T-helper 2 cell treated with Interferon-gamma antibody and Interleukin-4, amounts not matched to agents 100 ng/mL and 5 ng/mL, for 36 hours (primary cell): Measurements from ENCODE around the gene GRIN3A. TPM values are rescaled to one million over a fixed set of nuclear protein-coding genes. Genes with fewer than 3 reads are reported as not detected.
"Not testable (repeated sequence)": the region's sequence is repeated elsewhere in the genome, so short reads cannot be mapped to it uniquely, and the experiment has no call there.

ENCODE experiments used
- intact Hi-C: fragments of 100-400 bp; cut with micrococcal nuclease; formaldehyde crosslinking; loops from one replicate; pipeline ENCODE4 v1.15.1; 2023
- total RNA-seq: library from RNA; stranded (reverse); gene quantifications from 2 replicates; pipeline ENCODE4 v1.2.3, GENCODE V29; 2022

GRIN3A gene
- total RNA-seq, 1 donor from 2014 or later = not detected

DNA sequence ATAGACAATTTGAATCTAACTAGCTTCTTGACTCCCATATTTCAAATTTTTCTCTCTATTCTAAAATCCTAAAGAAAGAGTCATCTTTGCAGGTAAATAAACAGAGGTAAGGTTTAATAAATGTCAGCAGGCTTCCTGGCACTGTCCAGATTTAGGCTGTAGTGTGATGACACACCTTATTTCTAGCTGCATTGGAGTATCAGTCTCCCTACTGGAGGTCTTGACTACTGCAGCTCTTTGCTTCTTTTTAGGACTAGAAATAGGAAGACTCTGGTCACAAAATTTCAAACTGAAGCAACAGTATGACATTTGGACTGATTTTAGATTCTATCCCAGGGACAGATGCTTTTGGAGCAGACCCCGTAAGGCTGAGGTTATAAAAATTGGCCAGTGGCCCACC lies 103.0 kb downstream of the GRIN3A start:
- intact Hi-C loops = no loop called here

DNA sequence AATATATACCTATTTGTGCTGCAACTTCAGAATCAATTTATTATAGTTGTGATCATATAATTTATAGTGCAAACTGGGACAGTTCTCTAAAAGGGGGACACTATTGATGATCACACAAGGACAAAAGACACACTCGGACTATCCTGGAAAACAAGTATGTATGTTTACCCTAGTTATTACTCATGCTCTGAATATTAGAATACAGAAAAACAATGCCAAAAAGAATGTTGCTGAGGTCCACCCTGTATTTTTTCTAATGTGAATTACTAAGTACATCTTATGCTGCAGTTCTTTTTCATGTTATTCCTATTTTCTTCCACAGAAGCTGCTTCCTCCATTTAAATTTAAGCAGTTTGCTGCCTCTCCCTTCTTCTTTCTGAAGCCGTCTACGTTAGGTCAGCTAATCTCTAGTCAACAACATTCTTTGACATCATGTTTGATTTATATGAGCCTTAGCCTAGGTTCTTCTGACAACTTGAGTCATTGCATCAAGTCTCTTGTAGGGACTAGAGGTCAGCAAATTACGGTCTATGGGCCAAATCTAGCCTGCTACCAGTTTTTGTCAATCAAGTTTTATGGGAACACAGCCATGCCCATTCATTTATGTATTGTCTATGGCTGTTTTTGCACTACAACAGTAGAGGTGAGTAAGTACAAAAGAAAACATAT lies 103.6 kb downstream of the GRIN3A start:
- intact Hi-C loops = no loop called here

DNA sequence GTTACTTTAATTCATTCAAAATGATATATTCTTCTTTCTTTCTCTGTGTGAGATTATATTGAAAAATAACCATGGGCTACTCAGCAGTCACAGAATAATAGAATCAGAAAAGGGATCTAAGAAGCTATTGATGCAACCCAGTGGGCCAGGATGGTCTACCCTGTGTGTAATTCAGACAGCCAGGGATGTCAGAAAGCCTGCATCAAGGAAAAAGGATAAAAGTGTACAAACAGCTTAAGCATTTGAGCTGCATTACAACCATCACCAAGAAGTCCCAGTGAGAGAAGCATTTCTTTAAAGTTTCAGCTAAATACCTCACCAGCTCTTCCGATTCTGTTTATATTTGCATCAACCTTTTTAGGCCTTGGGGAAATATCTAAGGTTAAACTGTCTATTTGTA lies 105.8 kb downstream of the GRIN3A start:
- intact Hi-C loops = no loop called here

DNA sequence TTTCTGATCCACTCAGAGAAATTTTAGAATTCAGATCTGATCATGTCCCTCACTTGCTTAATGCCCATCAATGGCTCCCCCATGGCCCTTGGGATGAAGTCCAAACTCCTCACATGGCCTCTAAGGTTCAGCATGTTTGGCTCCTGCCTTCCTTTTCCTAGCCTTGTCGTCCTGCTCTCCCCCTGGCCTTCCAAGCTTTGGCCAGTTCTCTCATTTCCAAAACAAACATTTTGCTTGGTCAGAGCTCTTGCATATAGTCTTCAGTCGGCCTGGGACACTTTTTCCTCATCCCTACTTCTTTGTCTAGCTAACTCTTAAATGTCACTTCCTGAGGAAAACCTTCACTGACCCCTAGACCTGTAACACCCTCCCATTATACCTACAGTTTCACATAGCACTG lies 106.6 kb downstream of the GRIN3A start:
- intact Hi-C loops = no loop called here

DNA sequence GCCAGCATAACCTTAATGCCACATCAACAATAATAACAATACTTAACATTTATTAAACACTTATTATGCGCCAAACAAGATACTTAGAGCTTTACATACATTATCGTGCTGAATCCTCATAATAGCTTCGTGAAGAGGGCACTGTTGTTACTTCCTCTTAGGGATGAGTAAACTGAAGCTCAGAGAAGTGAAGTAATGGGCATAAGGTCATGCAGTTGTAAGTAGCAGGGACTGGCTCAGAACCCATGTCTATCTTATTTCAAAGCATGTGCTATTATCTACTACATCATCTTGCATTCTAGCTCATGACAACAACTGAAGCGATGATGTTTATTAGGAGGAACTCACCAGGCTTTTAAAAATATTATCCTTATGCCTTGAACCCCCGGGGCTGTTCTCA lies 108.8 kb downstream of the GRIN3A start:
- intact Hi-C loops = no loop called here

- intact Hi-C loops = no loop called here
These were observed 110.3 kb downstream of the GRIN3A start for GRCh38 chr9:101628173-101628572.

DNA sequence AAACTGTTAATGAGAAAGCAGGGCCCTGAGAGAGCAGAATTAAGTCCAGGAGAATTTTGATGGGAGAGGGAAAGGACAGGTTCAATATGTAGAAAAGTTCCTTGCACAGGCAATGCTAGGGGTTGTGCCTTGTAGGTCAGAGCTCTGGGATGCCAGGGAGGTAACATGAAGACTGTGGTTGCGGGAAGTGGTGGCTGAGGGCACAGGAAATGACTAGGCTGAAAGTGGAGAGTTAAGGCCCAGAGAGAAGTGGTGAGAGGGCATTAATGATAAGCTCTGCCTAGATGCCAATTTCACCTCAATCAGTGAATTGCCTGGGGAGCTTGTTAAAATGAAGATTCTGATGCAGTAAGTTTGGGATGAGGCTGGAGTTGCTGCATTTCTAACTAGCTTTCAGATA lies 112.2 kb downstream of the GRIN3A start:
- intact Hi-C loops = no loop called here

DNA sequence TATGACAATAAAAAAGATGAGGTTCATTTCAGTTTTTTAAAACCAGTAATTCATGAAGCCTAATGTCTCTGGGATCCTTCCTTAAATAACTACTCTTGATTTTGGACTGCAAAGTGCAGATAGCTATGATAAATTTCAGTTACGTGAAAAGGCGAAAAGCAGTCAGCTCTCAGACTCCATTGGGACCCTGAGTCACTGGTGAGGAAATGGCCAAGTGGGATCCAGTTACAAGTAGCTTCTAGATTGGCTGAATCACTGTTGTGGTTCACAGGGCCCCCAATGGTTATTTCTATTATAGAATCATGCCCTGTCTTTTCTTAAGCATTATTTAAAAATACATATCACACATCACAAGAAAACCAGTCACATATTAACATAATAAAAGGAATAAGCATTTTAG lies 112.6 kb downstream of the GRIN3A start:
- intact Hi-C loops = no loop called here

DNA sequence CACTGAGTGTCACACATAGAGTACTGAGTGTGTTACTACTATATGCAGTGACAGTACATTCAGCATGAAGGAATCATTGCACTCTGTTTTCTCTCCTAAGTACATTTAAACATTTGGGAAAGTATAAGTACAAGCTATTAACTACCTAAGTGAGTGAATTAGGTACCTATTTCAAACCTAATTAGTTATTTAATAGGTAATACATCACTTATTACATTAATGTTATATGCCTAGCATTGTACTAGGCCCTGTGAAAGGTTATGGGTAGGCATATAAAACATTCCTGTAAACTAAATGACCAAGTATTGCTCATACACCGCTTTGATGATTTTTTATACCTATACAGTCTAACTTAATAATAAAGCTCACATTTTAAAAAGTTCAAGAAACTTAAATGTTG lies 118.0 kb downstream of the GRIN3A start:
- intact Hi-C loops = no loop called here

GRCh38 chr9:101618698-101619097 lies 119.7 kb downstream of the GRIN3A start:
- intact Hi-C loops = no loop called here

DNA sequence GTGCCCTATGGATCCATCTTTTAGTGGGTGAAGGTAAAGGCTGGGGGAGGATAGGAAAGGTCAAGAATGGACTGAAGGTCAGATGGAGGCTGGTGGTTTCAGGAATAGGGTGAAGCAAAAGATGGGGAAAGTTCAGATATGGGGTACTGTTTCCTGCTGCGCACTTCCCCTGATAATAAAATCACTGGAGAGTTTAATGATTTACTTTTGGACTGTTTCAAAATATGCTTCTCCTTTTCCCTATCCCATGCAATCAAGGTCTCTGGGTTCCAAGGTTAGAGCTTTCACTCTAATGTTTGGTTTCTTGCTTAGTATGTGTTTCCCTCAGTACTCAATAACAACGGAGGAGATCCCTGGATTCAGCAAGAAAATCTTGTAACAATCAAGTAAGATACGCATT lies 132.9 kb downstream of the GRIN3A start:
- intact Hi-C loops = no loop called here

GRCh38 chr9:101604296-101604695 lies 134.2 kb downstream of the GRIN3A start:
- intact Hi-C loops = no loop called here

DNA sequence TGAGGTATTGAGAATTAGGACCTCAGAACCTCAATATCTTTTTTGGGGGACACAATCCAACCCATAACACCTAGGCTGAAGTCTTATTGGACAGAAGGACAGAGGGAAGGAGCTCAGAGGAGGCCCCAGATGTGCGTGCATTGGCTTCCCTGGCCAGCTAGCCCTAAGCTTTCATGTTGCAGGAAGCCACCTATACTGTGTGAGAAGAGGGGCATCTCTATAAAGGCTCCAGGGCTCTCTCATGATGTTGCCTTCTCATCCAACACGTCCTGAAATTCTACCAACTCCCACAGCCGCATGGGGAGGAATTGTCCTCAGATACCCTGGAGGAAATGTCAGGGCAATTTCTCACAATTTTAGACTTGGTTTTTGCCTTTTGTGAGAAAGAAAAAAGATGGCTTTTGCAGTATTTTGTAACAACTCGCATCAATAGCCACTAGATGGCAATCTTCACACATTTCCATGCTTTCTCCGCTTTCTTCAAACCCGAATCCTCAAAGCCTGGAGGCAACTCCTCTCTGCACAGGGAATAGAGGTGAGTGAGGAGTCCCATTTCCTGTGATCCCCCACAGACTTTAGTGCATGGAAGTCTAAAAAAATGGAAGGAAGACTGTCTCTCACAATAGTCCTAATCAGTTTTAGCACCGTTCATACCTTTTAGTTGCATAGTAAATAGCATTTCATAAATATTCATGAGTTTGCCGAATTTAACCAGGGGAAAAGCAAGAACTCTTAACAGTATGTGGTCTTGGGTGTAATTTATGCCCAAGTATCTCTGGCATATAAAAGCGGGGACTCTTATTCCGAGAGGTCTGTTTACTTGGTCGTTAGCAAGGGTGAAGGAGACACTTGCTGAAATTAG lies 136.3 kb downstream of the GRIN3A start:
- intact Hi-C loops = loop anchor here (2.0 kb wide), 1 partner anchor 127 kb away; no protein-coding TSS in a partner anchor

- intact Hi-C loops = no loop called here
These were observed 143.7 kb downstream of the GRIN3A start, which contains the start of gene PPP3R2 for GRCh38 chr9:101594796-101595195. Gene PPP3R2, minus strand, starts transcription at chr9:101594969. Its CDS starts 48 bp downstream, at chr9:101594921.

DNA sequence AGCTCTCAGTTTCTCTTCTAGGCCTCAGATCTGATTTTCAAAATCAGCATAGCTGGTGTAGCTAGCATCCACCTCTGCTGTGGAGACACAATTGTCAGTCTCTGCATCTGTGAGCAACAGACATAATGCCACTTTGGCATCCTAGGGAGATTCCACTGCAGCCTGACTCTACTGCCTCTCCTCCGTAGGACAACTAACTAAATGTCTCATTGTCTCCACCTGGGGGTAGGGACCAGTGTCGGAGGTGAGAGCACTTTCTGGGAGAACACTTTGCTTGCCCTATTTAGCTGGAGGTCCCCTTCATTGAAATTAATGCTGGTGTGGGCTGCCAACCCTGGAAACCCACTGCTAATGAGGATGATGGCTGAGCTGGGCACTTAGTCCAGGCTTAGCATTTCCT lies 145.1 kb downstream of the GRIN3A start:
- intact Hi-C loops = no loop called here

DNA sequence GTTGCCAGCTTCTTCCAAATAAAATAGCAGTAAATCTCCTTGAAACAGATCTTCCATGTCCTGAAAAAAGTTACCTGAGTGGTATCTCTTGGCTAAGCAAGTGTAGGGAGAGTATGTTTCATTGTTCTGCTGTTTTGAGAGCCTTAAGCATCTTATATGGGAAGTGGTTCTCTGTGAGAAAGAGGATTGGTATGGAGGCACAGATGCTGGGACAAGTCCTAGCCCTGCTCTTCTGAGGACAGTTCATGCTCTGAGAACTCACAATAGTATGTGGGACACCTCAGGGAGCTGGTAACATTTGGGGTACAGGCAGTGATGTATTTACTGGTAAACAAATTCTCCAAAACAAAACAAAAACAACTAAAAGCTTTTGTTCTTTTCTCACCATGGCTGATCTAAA lies 145.7 kb downstream of the GRIN3A start:
- intact Hi-C loops = no loop called here

GRCh38 chr9:101591787-101592446 lies 146.5 kb downstream of the GRIN3A start:
- intact Hi-C loops = no loop called here

DNA sequence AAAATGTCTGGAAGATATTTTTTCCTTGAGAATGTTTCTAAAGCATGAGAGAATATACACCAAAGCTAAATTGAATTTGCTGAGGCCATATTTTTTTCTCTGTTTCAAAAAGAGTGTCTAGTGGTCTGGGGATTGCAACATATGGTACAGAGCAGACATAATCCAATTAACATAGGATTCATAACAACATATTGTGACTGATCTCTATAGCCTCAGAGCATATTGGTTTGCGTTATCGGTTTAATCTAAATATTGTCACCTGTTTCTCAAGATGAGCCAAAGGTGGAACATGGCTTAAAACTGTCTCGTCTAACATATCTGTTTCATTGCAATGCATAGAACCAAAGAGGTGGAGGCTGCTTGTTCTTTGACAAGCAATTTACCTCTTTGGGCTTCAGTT lies 147.5 kb downstream of the GRIN3A start:
- intact Hi-C loops = no loop called here

- intact Hi-C loops = not testable (repeated sequence)
These were observed 148.4 kb downstream of the GRIN3A start for GRCh38 chr9:101590074-101590473.

DNA sequence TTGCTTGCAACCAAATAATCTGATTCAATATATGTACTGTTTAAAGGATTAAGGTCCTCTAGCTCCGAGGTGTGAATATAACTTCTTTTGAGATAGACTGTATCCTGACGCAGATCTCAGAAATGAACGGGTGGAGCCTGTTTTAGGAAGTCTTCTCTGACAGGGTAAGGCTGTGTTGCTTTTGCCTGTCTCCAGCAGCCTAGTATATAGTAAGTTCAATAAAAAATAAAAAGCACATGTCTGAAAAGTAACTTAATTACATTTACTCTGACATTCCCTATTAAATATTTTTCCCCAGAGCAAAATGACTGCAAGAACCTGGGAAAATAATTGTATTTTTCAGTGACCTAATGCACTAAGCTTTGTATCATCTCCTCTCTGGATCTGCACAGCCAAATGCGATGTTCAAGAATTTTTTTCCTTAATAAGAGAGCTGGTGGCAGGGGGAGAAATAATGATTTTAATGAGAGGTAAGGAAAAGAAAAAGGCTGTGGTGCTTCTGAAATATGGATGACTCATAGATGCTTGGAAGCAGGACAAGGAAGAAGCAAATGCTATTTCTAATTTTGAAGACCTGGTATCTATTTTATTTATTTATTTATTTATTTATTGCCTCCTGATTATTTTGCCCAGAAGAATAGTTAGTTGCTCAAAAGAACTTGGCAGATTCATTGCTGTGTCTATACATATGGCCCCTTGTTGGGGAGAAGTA lies 151.0 kb downstream of the GRIN3A start:
- intact Hi-C loops = no loop called here

- intact Hi-C loops = no loop called here
These were observed 151.8 kb downstream of the GRIN3A start for GRCh38 chr9:101586651-101587050.
